Stimulated activated CD8-positive, alpha-beta memory T cell treated with anti-CD3 and anti-CD28 coated beads, Interleukin-15, amount 100 ng/mL, for 48 hours (primary cell): ENCODE results near the gene OPN5.
A peak's percentile ranks its signal among the peaks of the same experiment; 100 is the strongest.
"Not testable (repeated sequence)": the region's sequence is repeated elsewhere in the genome, so short reads cannot be mapped to it uniquely, and the experiment has no call there.

Source experiments
- DNase-seq, 2 donors: peaks; one replicate each; pipeline ENCODE4 v3.0.0-alpha.2; 2020; ENCODE audit warnings: low read depth in 2 of 2

The OPN5 gene

GRCh38 chr6:47781732-47782131 lies at the start of gene OPN5:
OPN5 (plus strand) TSS chr6:47782032; CDS start chr6:47782067, 35 bp downstream.
- DNase-seq, result no peak

GRCh38 chr6:47733879-47734558 lies 47.8 kb upstream of the OPN5 start:
- no peak for DNase-seq

- DNase-seq, result no peak
These were observed 46.9 kb upstream of the OPN5 start for GRCh38 chr6:47734831-47735481.

- no peak for DNase-seq
These were observed 45.6 kb upstream of the OPN5 start for GRCh38 chr6:47736083-47736700.

- DNase-seq, result no peak
These were observed 44.4 kb upstream of the OPN5 start for GRCh38 chr6:47737406-47737805.

GRCh38 chr6:47740714-47741113 lies 41.1 kb upstream of the OPN5 start:
- no peak for DNase-seq

- DNase-seq, result no peak
These were observed 40.0 kb upstream of the OPN5 start for GRCh38 chr6:47741807-47742206.

- DNase-seq, result no peak
These were observed 38.1 kb upstream of the OPN5 start for GRCh38 chr6:47743744-47744143.

- not testable (repeated sequence) for DNase-seq
These were observed 36.6 kb upstream of the OPN5 start for GRCh38 chr6:47745269-47745668.

GRCh38 chr6:47749757-47750156 lies 32.1 kb upstream of the OPN5 start:
- no peak for DNase-seq

- no peak for DNase-seq
These were observed 29.0 kb upstream of the OPN5 start for GRCh38 chr6:47752801-47753200.

GRCh38 chr6:47759364-47759763 lies 22.5 kb upstream of the OPN5 start:
- no peak for DNase-seq

- DNase-seq, result no peak
These were observed 19.3 kb upstream of the OPN5 start for GRCh38 chr6:47762502-47762901.

GRCh38 chr6:47766445-47766844 lies 15.4 kb upstream of the OPN5 start:
- no peak for DNase-seq

- no peak for DNase-seq
These were observed 14.7 kb upstream of the OPN5 start for GRCh38 chr6:47767102-47767501.

GRCh38 chr6:47769982-47770381 lies 11.8 kb upstream of the OPN5 start:
- DNase-seq, result no peak

GRCh38 chr6:47772359-47772758 lies 9.5 kb upstream of the OPN5 start:
- no peak for DNase-seq

GRCh38 chr6:47773005-47773404 lies 8.8 kb upstream of the OPN5 start:
- no peak for DNase-seq

GRCh38 chr6:47780510-47781356 lies 1.1 kb upstream of the OPN5 start:
- no peak for DNase-seq

GRCh38 chr6:47785182-47785581 lies 3.4 kb downstream of the OPN5 start:
- no peak for DNase-seq

- peak; percentile 6 to 21 for DNase-seq
These were observed 6.0 kb downstream of the OPN5 start for GRCh38 chr6:47787620-47788497.
